ENCODE measurements around the gene CENPP. TPM values are rescaled to one million over a fixed set of nuclear protein-coding genes. Genes with fewer than 3 reads are reported as not detected.

Gene CENPP
- total RNA-seq, 1 experiment from 2014 or later, result 10.3 TPM

GRCh38 chr9:92663951-92664350 is 338.2 kb downstream of the CENPP start:
- H3K36me3 ChIP-seq (replicated peaks; ENCODE audit: control insufficient read depth, insufficient read depth, low read length), result peaks cover 2% of the 10 kb centered on the region
- H3K4me3 ChIP-seq (ENCODE audit: insufficient read depth, low read depth, low read length), result no peak overlapping the region
- no peaks in the 10 kb centered on the region for H3K27me3 ChIP-seq (ENCODE audit: control insufficient read depth, insufficient read depth, low read length)
- no peak for DNase-seq

GRCh38 chr9:92664394-92665152 is 338.8 kb downstream of the CENPP start:
- peaks cover 2% of the 10 kb centered on the region for H3K36me3 ChIP-seq (replicated peaks; ENCODE audit: control insufficient read depth, insufficient read depth, low read length)

DNA sequence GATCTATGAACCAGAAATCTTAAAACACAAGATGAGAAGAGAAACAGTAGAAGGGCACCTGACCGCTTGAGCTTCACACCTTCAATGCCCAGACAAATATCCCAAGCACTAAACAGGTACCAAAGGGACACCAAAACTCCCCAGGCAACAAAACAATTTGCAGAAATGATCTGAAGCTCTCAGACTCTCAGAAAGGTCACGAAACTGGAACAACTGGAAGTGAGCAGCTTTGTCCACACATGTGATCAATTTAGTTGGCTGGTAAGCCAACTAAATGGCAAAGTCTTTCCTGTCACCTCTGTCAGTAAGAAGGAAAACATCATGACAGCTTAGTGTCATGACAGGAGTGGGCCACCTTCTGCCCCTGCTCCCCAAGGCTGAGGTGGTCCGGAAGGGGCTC is 340.1 kb downstream of the CENPP start:
- H3K4me3 ChIP-seq (ENCODE audit: insufficient read depth, low read depth, low read length), result no peak overlapping the region
- no peak for DNase-seq
- H3K36me3 ChIP-seq (replicated peaks; ENCODE audit: control insufficient read depth, insufficient read depth, low read length), result peaks cover 2% of the 10 kb centered on the region
- H3K27me3 ChIP-seq (ENCODE audit: control insufficient read depth, insufficient read depth, low read length), result no peaks in the 10 kb centered on the region

More at GRCh38 chr9:92664394-92665152, 338.8 kb downstream of the CENPP start:
- no peak overlapping the region for H3K4me3 ChIP-seq (ENCODE audit: insufficient read depth, low read depth, low read length)
- DNase-seq, result peak; percentile 48
- H3K27me3 ChIP-seq (ENCODE audit: control insufficient read depth, insufficient read depth, low read length), result no peaks in the 10 kb centered on the region

DNA sequence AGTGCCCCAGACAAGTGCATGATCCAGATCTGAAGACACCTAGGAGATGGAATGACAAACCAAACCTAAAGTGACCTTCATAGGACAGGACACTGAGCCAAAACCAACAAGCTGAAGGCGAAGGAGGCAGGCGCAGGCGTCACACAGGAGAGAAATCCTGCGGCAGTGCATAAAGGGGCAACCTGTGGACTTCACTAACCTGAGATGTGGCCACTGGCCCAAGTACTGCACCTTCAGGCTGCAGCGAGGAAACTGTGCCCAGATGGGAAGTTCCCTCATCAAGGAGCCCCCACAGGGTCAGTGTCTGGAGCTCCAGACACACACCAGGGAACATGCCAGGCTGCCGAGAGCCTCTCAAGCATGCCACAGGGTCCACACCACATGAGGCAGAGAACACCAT is 340.5 kb downstream of the CENPP start:
- H3K36me3 ChIP-seq (replicated peaks; ENCODE audit: control insufficient read depth, insufficient read depth, low read length), result peaks cover 2% of the 10 kb centered on the region
- H3K27me3 ChIP-seq (ENCODE audit: control insufficient read depth, insufficient read depth, low read length), result no peaks in the 10 kb centered on the region
- no peak overlapping the region for H3K4me3 ChIP-seq (ENCODE audit: insufficient read depth, low read depth, low read length)
- DNase-seq, result no peak

GRCh38 chr9:92666912-92667532 is 341.3 kb downstream of the CENPP start:
- H3K27me3 ChIP-seq (ENCODE audit: control insufficient read depth, insufficient read depth, low read length), result no peaks in the 10 kb centered on the region
- H3K4me3 ChIP-seq (ENCODE audit: insufficient read depth, low read depth, low read length), result no peak overlapping the region
- peaks cover 2% of the 10 kb centered on the region for H3K36me3 ChIP-seq (replicated peaks; ENCODE audit: control insufficient read depth, insufficient read depth, low read length)
- DNase-seq, result no peak

DNA sequence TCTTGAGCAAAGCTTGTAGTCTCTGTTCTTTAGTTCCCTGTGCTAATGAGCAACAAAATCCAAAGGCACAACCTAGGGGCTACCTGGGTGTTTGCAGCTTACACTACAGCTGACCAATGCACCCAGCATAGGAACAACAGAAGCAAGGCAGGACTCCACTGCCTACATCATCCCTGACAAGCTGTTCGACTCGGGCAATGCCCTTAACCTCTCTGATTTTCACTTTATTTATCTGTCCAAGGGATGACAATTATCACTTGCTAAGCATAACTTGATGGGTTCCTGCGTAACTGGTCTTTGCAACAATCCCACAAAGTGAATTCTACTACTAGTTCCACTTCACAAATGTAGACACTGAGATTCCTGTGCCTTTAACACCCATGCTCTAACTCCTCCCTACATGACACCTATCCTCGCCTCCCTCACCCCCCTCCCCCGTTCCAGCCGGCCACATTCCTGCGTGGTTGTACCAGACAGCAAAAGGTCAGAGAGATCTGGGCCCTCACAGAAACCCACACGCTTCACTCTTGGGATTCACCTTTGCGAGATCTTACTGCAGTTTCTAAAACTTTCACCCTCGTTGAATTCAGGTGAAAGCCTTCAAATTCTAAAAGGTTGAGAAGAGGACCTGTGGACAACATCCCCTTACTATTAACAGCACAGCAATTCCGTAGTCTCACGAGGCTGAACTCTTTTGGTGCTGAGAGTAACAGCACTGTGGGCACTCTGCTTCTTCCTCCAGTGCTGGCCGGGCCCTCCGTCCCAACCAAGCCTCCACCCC is 343.2 kb downstream of the CENPP start:
- DNase-seq, result peak; percentile 68
- no peaks in the 10 kb centered on the region for H3K27me3 ChIP-seq (ENCODE audit: control insufficient read depth, insufficient read depth, low read length)
- peaks cover 2% of the 10 kb centered on the region for H3K36me3 ChIP-seq (replicated peaks; ENCODE audit: control insufficient read depth, insufficient read depth, low read length)
- H3K4me3 ChIP-seq (ENCODE audit: insufficient read depth, low read depth, low read length), result peak overlapping the region; percentile 95

DNA sequence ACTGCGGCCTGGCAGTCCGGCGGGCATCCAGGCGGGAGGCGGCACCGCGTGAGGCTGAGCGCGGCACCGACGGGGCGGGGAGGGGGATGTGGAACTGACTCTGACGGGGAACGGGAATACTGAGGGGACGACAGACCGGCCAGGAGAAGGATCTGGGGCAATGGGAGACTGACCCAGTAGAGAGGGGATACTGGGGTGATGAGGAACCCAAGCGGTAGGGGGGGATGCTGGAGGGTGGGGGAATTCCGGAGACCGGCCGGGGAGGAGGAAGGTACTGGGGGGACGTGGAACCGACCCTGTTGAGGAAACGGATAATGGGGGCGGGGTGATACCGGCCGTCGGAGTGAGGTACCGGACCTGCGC is 343.8 kb downstream of the CENPP start:
- peak overlapping the region; percentile 95 for H3K4me3 ChIP-seq (ENCODE audit: insufficient read depth, low read depth, low read length)
- DNase-seq, result peak; percentile 79
- H3K36me3 ChIP-seq (replicated peaks; ENCODE audit: control insufficient read depth, insufficient read depth, low read length), result peaks cover 2% of the 10 kb centered on the region
- H3K27me3 ChIP-seq (ENCODE audit: control insufficient read depth, insufficient read depth, low read length), result no peaks in the 10 kb centered on the region

Other genes starting within 250 kb of the CENPP start
- gene SPTLC1, start 210.5 kb upstream of the CENPP start, total RNA-seq (2014; rRNA removed; shearing (Covaris generic)), result 63.6 and 81.3 TPM in 2 replicates
- gene IARS1, start 32.3 kb upstream of the CENPP start, total RNA-seq (2014; rRNA removed; shearing (Covaris generic)), result 277 and 369 TPM in 2 replicates
- 7.9 and 11.9 TPM in 2 replicates for gene NOL8, start 603 bp upstream of the CENPP start, total RNA-seq (2014; rRNA removed; shearing (Covaris generic))
- not detected in 2 replicates for gene OGN, start 78.6 kb downstream of the CENPP start, total RNA-seq (2014; rRNA removed; shearing (Covaris generic))
- not detected in 2 replicates for gene OMD, start 98.5 kb downstream of the CENPP start, total RNA-seq (2014; rRNA removed; shearing (Covaris generic))
- gene ASPN, start 156.6 kb downstream of the CENPP start, total RNA-seq (2014; rRNA removed; shearing (Covaris generic)), result not detected in 2 replicates
- gene ECM2, start 210.0 kb downstream of the CENPP start, total RNA-seq (2014; rRNA removed; shearing (Covaris generic)), result not detected in 2 replicates